Stimulated activated CD4-positive, alpha-beta T cell treated with anti-CD3 and anti-CD28 coated beads, Interleukin-4, amount 100 ng/mL, for 1 hour (primary cell): ENCODE data around the gene CIDEC.
A peak's percentile ranks its signal among the peaks of the same experiment; 100 is the strongest.

Experiments used
- DNase-seq: peaks from one replicate; pipeline ENCODE4 v3.0.0-alpha.2; 2020

CIDEC gene

GRCh38 chr3:9879830-9880549 lies at the start of gene CIDEC:
CIDEC (minus strand) TSS chr3:9880253; CDS start chr3:9878486, 1,767 bp downstream.
- no peak for DNase-seq

- DNase-seq = no peak
These were observed 48.1 kb upstream of the CIDEC start for GRCh38 chr3:9928158-9928557.

- DNase-seq = no peak
These were observed 38.4 kb upstream of the CIDEC start for GRCh38 chr3:9918261-9919038.

- DNase-seq = no peak
These were observed 37.8 kb upstream of the CIDEC start for GRCh38 chr3:9917820-9918219.

GRCh38 chr3:9916734-9917680 lies 37.0 kb upstream of the CIDEC start, which contains the start of gene IL17RC:
IL17RC (plus strand) TSS chr3:9917098; CDS start chr3:9917316, 218 bp downstream.
- peak; percentile 47 for DNase-seq

- no peak for DNase-seq
These were observed 36.3 kb upstream of the CIDEC start for GRCh38 chr3:9916346-9916733.

- DNase-seq = peak; percentile 43
These were observed 35.4 kb upstream of the CIDEC start for GRCh38 chr3:9915254-9916141.

- DNase-seq = no peak
These were observed 34.7 kb upstream of the CIDEC start for GRCh38 chr3:9914559-9915253.

GRCh38 chr3:9914011-9914410 lies 34.0 kb upstream of the CIDEC start:
- DNase-seq = no peak

GRCh38 chr3:9913601-9914000 lies 33.5 kb upstream of the CIDEC start:
- DNase-seq = no peak

GRCh38 chr3:9912294-9912935 lies 32.4 kb upstream of the CIDEC start:
- DNase-seq = no peak

GRCh38 chr3:9911863-9912262 lies 31.8 kb upstream of the CIDEC start:
- no peak for DNase-seq

- DNase-seq = no peak
These were observed 29.4 kb upstream of the CIDEC start for GRCh38 chr3:9909221-9910013.

GRCh38 chr3:9908286-9908685 lies 28.2 kb upstream of the CIDEC start:
- no peak for DNase-seq

GRCh38 chr3:9906480-9906879 lies 26.4 kb upstream of the CIDEC start:
- DNase-seq = no peak

GRCh38 chr3:9903904-9904303 lies 23.9 kb upstream of the CIDEC start:
- no peak for DNase-seq

GRCh38 chr3:9903238-9903624 lies 23.2 kb upstream of the CIDEC start:
- no peak for DNase-seq

- no peak for DNase-seq
These were observed 22.6 kb upstream of the CIDEC start, which contains the start of gene IL17RE for GRCh38 chr3:9902372-9903237. IL17RE (plus strand) TSS chr3:9902848; CDS start chr3:9902933, 85 bp downstream.

- DNase-seq = no peak
These were observed 21.9 kb upstream of the CIDEC start for GRCh38 chr3:9901967-9902366.
